Measurements from ENCODE around the gene KDM5A. TPM values are rescaled to one million over a fixed set of nuclear protein-coding genes. Genes with fewer than 3 reads are reported as not detected.

KDM5A gene
- total RNA-seq, 1 experiment from 2014 or later: 56.9 TPM

DNA sequence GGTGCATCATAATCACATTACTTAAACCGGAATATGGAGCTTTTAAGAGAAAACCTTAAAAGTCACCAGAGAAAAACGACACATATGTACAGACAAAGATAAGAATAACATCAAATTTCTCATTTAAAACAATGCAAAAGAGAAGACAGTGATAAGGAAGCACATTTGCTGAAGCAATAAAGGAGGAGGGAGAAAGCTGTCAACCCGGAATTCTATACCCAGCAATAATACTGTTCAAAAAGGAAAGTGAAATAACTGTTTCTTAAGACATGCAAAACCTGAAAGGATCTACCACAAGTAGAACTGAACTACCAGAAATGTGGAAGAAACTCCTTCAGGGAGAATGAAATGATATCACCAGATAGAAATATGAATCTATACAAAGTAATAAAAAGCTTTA lies 141.8 kb downstream of the KDM5A start:
- peaks cover 0 to 3% of the 10 kb centered on the region in 2 experiments; a peak in 1 of 4 replicates for H3K4me1 Mint-ChIP-seq
- no peaks in the 10 kb centered on the region for H3K4me1 ChIP-seq (ENCODE audit: insufficient read depth, low read length)
- no peak for TF ChIP-seq CTCF (conservative IDR thresholded peaks at IDR 0.05)

More for the DNA sequence above, 141.8 kb downstream of the KDM5A start:
- Histone ChIP-seq H2BK15ac (ENCODE audit: low read depth, low read length) (no peak overlapping the region), H3K79me2 (ENCODE audit: insufficient read depth, low read length) (no peaks in the 10 kb centered on the region), H3K23me2 (ENCODE audit: insufficient read length, low read depth, low read length, poor library complexity, severe bottlenecking) (no peaks in the 10 kb centered on the region), H4K20me1 (ENCODE audit: control insufficient read depth, insufficient read depth, insufficient read length) (no peaks in the 10 kb centered on the region), H3K4ac (ENCODE audit: low read depth, low read length) (no peak overlapping the region), H3K23ac (ENCODE audit: insufficient read length, low read depth, low read length) (no peak overlapping the region), H3K14ac (ENCODE audit: insufficient read depth, low read length) (no peak overlapping the region), H3K9me3 (ENCODE audit: control insufficient read depth, low read depth, low read length) (no peaks in the 10 kb centered on the region), H2BK5ac (ENCODE audit: insufficient read length, low read length) (no peak overlapping the region), H3K27me3 (ENCODE audit: insufficient read depth, low read length) (no peaks in the 10 kb centered on the region), H3K9ac (ENCODE audit: extremely low read depth, insufficient read length, low read length) (no peak overlapping the region), H2AK5ac (ENCODE audit: insufficient read length, low read length) (no peak overlapping the region), H2BK20ac (ENCODE audit: low read depth, low read length, poor library complexity, severe bottlenecking) (no peak overlapping the region), H3K27ac (ENCODE audit: insufficient read length, low read depth, low read length) (no peak overlapping the region), H3K79me1 (ENCODE audit: insufficient read depth, low read depth, low read length, poor library complexity, severe bottlenecking) (no peaks in the 10 kb centered on the region), H3K4me2 (ENCODE audit: insufficient read depth, insufficient read length, low read length) (no peak overlapping the region), H2BK120ac (ENCODE audit: low read depth, low read length, poor library complexity, severe bottlenecking) (no peak overlapping the region), H2AFZ (ENCODE audit: low read length) (no peak overlapping the region), H2BK12ac (ENCODE audit: insufficient read length, low read depth, low read length) (no peak overlapping the region), H3K56ac (ENCODE audit: insufficient read length, low read depth, low read length) (no peak overlapping the region), H3K18ac (ENCODE audit: insufficient read length, low read depth, low read length) (no peak overlapping the region), H4K8ac (replicated peaks; ENCODE audit: insufficient read length, low read depth, low read length) (no peak overlapping the region), H4K5ac (ENCODE audit: insufficient read length, low read depth, low read length) (no peak overlapping the region), H3T11ph (ENCODE audit: low read length) (no peak overlapping the region), H4K91ac (ENCODE audit: insufficient read length, low read depth, low read length) (no peak overlapping the region)
- Mint-ChIP-seq H3K27me3 (ENCODE audit: low read depth) (peaks cover 23% of the 10 kb centered on the region), H3K27ac (no peak overlapping the region), H3K4me3 (no peak overlapping the region), H3K9me3 (peaks cover 22 to 23% of the 10 kb centered on the region in 2 experiments), H3K36me3 (ENCODE audit: insufficient read depth in 1 of 3, low read depth in 3 of 3) (peaks cover 0 to 14% (median 2%) of the 10 kb centered on the region in 3 experiments; a peak in 3 of 7 replicates)
- WGBS (ENCODE audit: extremely low coverage, insufficient read length, low lambda C conversion rate): no CpG with 5 or more reads among the region's 3 CpGs
- no peak for DNase-seq

Data from H9 (cell line).